ENCODE data around the gene SPSB1.

DNA sequence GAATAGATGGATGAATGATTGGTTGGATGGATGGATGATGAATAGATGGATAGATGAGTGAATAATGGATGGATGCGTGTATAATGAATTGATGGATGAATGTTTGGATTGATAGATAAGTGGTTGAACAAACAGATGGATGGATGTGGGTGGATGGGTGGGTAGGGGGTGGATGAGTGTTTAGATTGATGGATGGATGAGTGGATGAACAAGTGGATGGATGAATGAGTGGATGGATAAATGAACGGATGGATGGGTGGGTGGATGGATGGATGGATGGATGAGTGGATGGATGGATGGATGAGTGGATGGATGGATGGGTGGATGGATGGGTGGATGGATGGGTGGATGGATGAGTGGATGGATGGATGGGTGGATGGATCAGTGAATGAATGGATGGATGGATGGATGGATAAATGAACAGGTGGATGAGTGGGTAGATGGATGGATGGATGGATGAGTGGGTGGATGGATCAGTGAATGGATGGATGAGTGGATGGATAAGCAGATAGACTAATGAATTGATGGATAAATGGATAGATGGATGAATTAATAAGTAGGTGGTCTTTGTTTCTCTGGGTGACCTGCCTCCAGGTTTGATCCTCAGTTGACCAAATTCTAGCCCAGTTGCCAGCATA lies 64.3 kb downstream of the SPSB1 start:
- TF ChIP-seq, protein P1, sequence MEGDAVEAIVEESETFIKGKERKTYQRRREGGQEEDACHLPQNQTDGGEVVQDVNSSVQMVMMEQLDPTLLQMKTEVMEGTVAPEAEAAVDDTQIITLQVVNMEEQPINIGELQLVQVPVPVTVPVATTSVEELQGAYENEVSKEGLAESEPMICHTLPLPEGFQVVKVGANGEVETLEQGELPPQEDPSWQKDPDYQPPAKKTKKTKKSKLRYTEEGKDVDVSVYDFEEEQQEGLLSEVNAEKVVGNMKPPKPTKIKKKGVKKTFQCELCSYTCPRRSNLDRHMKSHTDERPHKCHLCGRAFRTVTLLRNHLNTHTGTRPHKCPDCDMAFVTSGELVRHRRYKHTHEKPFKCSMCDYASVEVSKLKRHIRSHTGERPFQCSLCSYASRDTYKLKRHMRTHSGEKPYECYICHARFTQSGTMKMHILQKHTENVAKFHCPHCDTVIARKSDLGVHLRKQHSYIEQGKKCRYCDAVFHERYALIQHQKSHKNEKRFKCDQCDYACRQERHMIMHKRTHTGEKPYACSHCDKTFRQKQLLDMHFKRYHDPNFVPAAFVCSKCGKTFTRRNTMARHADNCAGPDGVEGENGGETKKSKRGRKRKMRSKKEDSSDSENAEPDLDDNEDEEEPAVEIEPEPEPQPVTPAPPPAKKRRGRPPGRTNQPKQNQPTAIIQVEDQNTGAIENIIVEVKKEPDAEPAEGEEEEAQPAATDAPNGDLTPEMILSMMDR (IDR thresholded peaks at IDR 0.05 in 8 of 11, conservative IDR thresholded peaks at IDR 0.05 in 3 of 11), result no peak
- no peak for TF ChIP-seq POLR2AphosphoS5 (IDR thresholded peaks at IDR 0.05)
- no peak for TF ChIP-seq POLR2A (IDR thresholded peaks at IDR 0.05)

Measured in spleen (tissue), 7 donors.